ENCODE measurements around the gene DLG2. TPM values are rescaled to one million over a fixed set of nuclear protein-coding genes. Genes with fewer than 3 reads are reported as not detected.

DLG2 gene
- total and polyA plus RNA-seq, 2 of the 8 experiments (the other 6 are each of a cell fraction or from before 2014, with no cell fraction given) = 1.7 to 14.3 TPM

DNA sequence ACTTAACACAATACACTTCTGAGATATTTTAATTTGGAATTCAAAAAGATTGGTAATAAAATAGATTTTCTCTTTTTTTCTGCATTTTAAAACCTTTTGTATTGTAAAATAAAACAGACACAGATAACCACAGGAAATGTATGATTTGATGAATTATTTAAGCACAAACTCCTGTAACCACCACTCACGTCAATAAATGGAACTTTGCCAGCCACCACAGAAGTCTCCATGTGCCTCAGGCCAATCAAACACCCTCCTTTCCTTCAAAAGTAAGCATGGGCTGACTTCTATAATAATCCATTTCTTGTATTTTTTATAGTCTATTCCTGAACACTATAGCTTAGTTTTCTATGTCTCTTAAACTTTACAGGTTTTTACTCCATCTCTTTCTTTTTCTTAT is 721.7 kb downstream of the DLG2 start:
- 92% methylated on average over 1 of the region's 1 CpG; no CpG with 5 or more reads in 1 of the 2 experiments for WGBS, 2 experiments (ENCODE audit: extremely low coverage in 1 of 2, insufficient coverage in 1 of 2, insufficient read length in 1 of 2, insufficient replicate concordance in 2 of 2, low coverage in 1 of 2, low lambda C conversion rate in 2 of 2, missing lambda C conversion rate in 1 of 2)
- TF ChIP-seq, protein P1, sequence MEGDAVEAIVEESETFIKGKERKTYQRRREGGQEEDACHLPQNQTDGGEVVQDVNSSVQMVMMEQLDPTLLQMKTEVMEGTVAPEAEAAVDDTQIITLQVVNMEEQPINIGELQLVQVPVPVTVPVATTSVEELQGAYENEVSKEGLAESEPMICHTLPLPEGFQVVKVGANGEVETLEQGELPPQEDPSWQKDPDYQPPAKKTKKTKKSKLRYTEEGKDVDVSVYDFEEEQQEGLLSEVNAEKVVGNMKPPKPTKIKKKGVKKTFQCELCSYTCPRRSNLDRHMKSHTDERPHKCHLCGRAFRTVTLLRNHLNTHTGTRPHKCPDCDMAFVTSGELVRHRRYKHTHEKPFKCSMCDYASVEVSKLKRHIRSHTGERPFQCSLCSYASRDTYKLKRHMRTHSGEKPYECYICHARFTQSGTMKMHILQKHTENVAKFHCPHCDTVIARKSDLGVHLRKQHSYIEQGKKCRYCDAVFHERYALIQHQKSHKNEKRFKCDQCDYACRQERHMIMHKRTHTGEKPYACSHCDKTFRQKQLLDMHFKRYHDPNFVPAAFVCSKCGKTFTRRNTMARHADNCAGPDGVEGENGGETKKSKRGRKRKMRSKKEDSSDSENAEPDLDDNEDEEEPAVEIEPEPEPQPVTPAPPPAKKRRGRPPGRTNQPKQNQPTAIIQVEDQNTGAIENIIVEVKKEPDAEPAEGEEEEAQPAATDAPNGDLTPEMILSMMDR (IDR thresholded peaks at IDR 0.05; ENCODE audit: control extremely low read depth in 1 of 3, insufficient read depth in 1 of 3, low read depth in 1 of 3, low read length in 3 of 3) = no peak
- TF ChIP-seq CTBP2 (IDR thresholded peaks at IDR 0.05; ENCODE audit: borderline replicate concordance, insufficient read depth, insufficient read length, low read length) (no peak), SRF (IDR thresholded peaks at IDR 0.05; ENCODE audit: low read depth, low read length) (no peak), CEBPB (IDR thresholded peaks at IDR 0.05; ENCODE audit: low read depth, low read length) (no peak), BACH1 (IDR thresholded peaks at IDR 0.05; ENCODE audit: low read length) (no peak), SAP30 (IDR thresholded peaks at IDR 0.05; ENCODE audit: insufficient read depth, insufficient replicate concordance, low read length) (no peak), SUZ12 (IDR thresholded peaks at IDR 0.05; ENCODE audit: low read length) (no peak), SIRT6 (IDR thresholded peaks at IDR 0.05; ENCODE audit: low read length) (no peak), BCL11A (IDR thresholded peaks at IDR 0.05; ENCODE audit: low read depth in 2 of 2, low read length in 2 of 2) (no peak)

More for the DNA sequence above, 721.7 kb downstream of the DLG2 start:
- no peak overlapping the region for H3K27ac ChIP-seq (ENCODE audit: low read depth, low read length)
- H3K4me3 ChIP-seq (ENCODE audit: extremely low read depth in 1 of 4, insufficient read depth in 2 of 4, low read depth in 3 of 4, low read length in 4 of 4) = no peak overlapping the region
- no peak overlapping the region for H2BK120ac ChIP-seq (replicated peaks; ENCODE audit: low read depth, low read length)
- no peak overlapping the region for H4K5ac ChIP-seq (ENCODE audit: insufficient read length, low read depth, low read length)
- H2BK12ac ChIP-seq (ENCODE audit: low read depth, low read length) = no peak overlapping the region
- no peaks in the 10 kb centered on the region for H3K23me2 ChIP-seq (ENCODE audit: low read depth, low read length)
- CTCF ChIA-PET (ENCODE audit: partially characterized antibody) = no interaction called here
- no peaks in the 10 kb centered on the region for H3K27me3 ChIP-seq (replicated peaks in 1 of 4; ENCODE audit: control insufficient read depth in 3 of 4, extremely low read depth in 1 of 4, insufficient read depth in 3 of 4, low read length in 3 of 4)
- H2AFZ ChIP-seq (ENCODE audit: low read length) = no peak overlapping the region
- no peaks in the 10 kb centered on the region for H3K36me3 ChIP-seq (ENCODE audit: control insufficient read depth in 2 of 4, insufficient read depth in 4 of 4, low read length in 3 of 4)
- no peak overlapping the region for H3K9ac ChIP-seq (replicated peaks in 1 of 4; ENCODE audit: extremely low read depth in 1 of 4, low read depth in 3 of 4, low read length in 3 of 4)
- peaks cover 0 to 5% (median 0%) of the 10 kb centered on the region in 4 experiments; a peak in 4 of 7 replicates for H3K4me1 ChIP-seq (replicated peaks in 1 of 4; ENCODE audit: control insufficient read depth in 3 of 4, insufficient read depth in 4 of 4, low read length in 3 of 4)
- H3K56ac ChIP-seq (replicated peaks; ENCODE audit: insufficient read length, low read depth, low read length) = no peak overlapping the region
- POLR2A ChIA-PET (ENCODE audit: partially characterized antibody) = no interaction called here
- H3K79me1 ChIP-seq (ENCODE audit: low read depth, low read length) = no peaks in the 10 kb centered on the region
- H3K4ac ChIP-seq (replicated peaks; ENCODE audit: insufficient read length, low read depth, low read length) = no peak overlapping the region
- no peak for FAIRE-seq
- no peak overlapping the region for H4K91ac ChIP-seq (replicated peaks; ENCODE audit: insufficient read length, low read length)
- no peak overlapping the region for H4K8ac ChIP-seq (ENCODE audit: extremely low read depth, insufficient read depth, low read length)
- no peak overlapping the region for H3K23ac ChIP-seq (ENCODE audit: insufficient read length)
- no peaks in the 10 kb centered on the region for H3K79me2 ChIP-seq (ENCODE audit: control insufficient read depth in 1 of 2, insufficient read depth in 2 of 2, low read length in 2 of 2)
- no peak overlapping the region for H2BK5ac ChIP-seq (ENCODE audit: low read depth, low read length)
- H3K4me2 ChIP-seq (ENCODE audit: insufficient read depth in 1 of 2, low read depth in 2 of 2, low read length in 2 of 2) = no peak overlapping the region
- no peaks in the 10 kb centered on the region for H4K20me1 ChIP-seq (replicated peaks in 1 of 2; ENCODE audit: control insufficient read depth in 1 of 2, insufficient read depth in 2 of 2, low read length in 2 of 2)
- DNase-seq (ENCODE audit: low read depth in 1 of 2, low spot score in 2 of 2) = no peak
- H3K9me3 ChIP-seq (ENCODE audit: insufficient read depth in 2 of 2, low read depth in 1 of 2, low read length in 1 of 2) = no peaks in the 10 kb centered on the region
- no peak overlapping the region for H3K18ac ChIP-seq (ENCODE audit: extremely low read depth, low read length)
- no peak overlapping the region for H2BK20ac ChIP-seq (ENCODE audit: low read length)
- H3K14ac ChIP-seq (ENCODE audit: insufficient read length) = no peak overlapping the region
- H2BK15ac ChIP-seq (ENCODE audit: low read length) = no peak overlapping the region
- H2AK5ac ChIP-seq (ENCODE audit: low read depth, low read length) = no peak overlapping the region
